ENCODE data around the gene PLCH2. TPM values are rescaled to one million over a fixed set of nuclear protein-coding genes. Genes with fewer than 3 reads are reported as not detected.

PLCH2 gene
- polyA plus RNA-seq, 1 donor from 2014 or later = 5.7 TPM

- H3K9ac ChIP-seq (ENCODE audit: low read length) = no peak overlapping the region
- TF ChIP-seq RAD21 (conservative IDR thresholded peaks at IDR 0.05) = no peak
- TF ChIP-seq EZH2 (IDR thresholded peaks at IDR 0.05; ENCODE audit: borderline replicate concordance, insufficient read depth, low read length, poor library complexity, severe bottlenecking) = no peak
- no peak for TF ChIP-seq SMC3 (conservative IDR thresholded peaks at IDR 0.05; ENCODE audit: poor library complexity)
- TF ChIP-seq POLR2AphosphoS5 (IDR thresholded peaks at IDR 0.05) = no peak
- TF ChIP-seq CTCF (IDR thresholded peaks at IDR 0.05; ENCODE audit: poor library complexity, severe bottlenecking) = no peak
- TF ChIP-seq REST (IDR thresholded peaks at IDR 0.05; ENCODE audit: borderline replicate concordance) = no peak
- TF ChIP-seq EP300 (conservative IDR thresholded peaks at IDR 0.05; ENCODE audit: poor library complexity, severe bottlenecking) = no peak
- TF ChIP-seq MXI1 (conservative IDR thresholded peaks at IDR 0.05; ENCODE audit: poor library complexity, severe bottlenecking) = no peak
- H3K27me3 ChIP-seq (ENCODE audit: insufficient read depth, low read depth, low read length) = no peaks in the 10 kb centered on the region
- H3K79me2 ChIP-seq (replicated peaks; ENCODE audit: insufficient read depth, low read length) = peaks cover 6% of the 10 kb centered on the region
- no peaks in the 10 kb centered on the region for H3K36me3 ChIP-seq (ENCODE audit: insufficient read depth, low read length)
- H3K9me2 ChIP-seq (ENCODE audit: insufficient read depth, low read length) = no peaks in the 10 kb centered on the region
- H3K27ac ChIP-seq (ENCODE audit: low read length) = no peak overlapping the region
- H3K4me3 ChIP-seq (ENCODE audit: low read length) = no peak overlapping the region
- H4K20me1 ChIP-seq (ENCODE audit: insufficient read depth) = no peaks in the 10 kb centered on the region
- no peaks in the 10 kb centered on the region for H3K9me3 ChIP-seq (ENCODE audit: low read length)
- no peak overlapping the region for H3K4me2 ChIP-seq (ENCODE audit: low read length)
- no peaks in the 10 kb centered on the region for H3F3A ChIP-seq (ENCODE audit: insufficient read depth, low read length, poor library complexity, severe bottlenecking)
- H2AFZ ChIP-seq (ENCODE audit: low read depth, low read length) = no peak overlapping the region
These were observed 59.9 kb downstream of the PLCH2 start for GRCh38 chr1:2535981-2536380.

- Histone ChIP-seq H3K4me3 (ENCODE audit: low read length) (no peak overlapping the region), H2AFZ (ENCODE audit: low read depth, low read length) (no peak overlapping the region), H3K9me3 (ENCODE audit: low read length) (no peaks in the 10 kb centered on the region), H4K20me1 (ENCODE audit: insufficient read depth) (no peaks in the 10 kb centered on the region), H3K27me3 (ENCODE audit: insufficient read depth, low read depth, low read length) (no peaks in the 10 kb centered on the region), H3K79me2 (replicated peaks; ENCODE audit: insufficient read depth, low read length) (no peaks in the 10 kb centered on the region), H3K9me2 (ENCODE audit: insufficient read depth, low read length) (no peaks in the 10 kb centered on the region), H3F3A (ENCODE audit: insufficient read depth, low read length, poor library complexity, severe bottlenecking) (no peaks in the 10 kb centered on the region), H3K36me3 (ENCODE audit: insufficient read depth, low read length) (no peaks in the 10 kb centered on the region), H3K27ac (ENCODE audit: low read length) (no peak overlapping the region), H3K9ac (ENCODE audit: low read length) (no peak overlapping the region), H3K4me2 (ENCODE audit: low read length) (no peak overlapping the region)
- TF ChIP-seq MXI1 (conservative IDR thresholded peaks at IDR 0.05; ENCODE audit: poor library complexity, severe bottlenecking) (no peak), SMC3 (conservative IDR thresholded peaks at IDR 0.05; ENCODE audit: poor library complexity) (no peak), REST (IDR thresholded peaks at IDR 0.05; ENCODE audit: borderline replicate concordance) (no peak)
These were observed 61.7 kb downstream of the PLCH2 start for GRCh38 chr1:2537784-2538115.
